DOHH2 (cell line): ENCODE measurements around the gene C16orf92.

Experiments
- EZH2phosphoT487 ChIP-seq: fragments of 200-600 bp; sonication (generic); IDR thresholded peaks from 2 replicates; pipeline ENCODE4 v1.6.1; 2017; ENCODE audit warnings: borderline replicate concordance, mild to moderate bottlenecking, antibody characterized with exemption, low read length, moderate library complexity, mixed read lengths
- TF ChIP-seq, protein P1 (sequence below): fragments of 200-600 bp; sonication (generic); IDR thresholded peaks from one replicate; pipeline ENCODE4 v1.5.1; 2014; ENCODE audit warnings: antibody characterized with exemption, mild to moderate bottlenecking, low read depth, low read length; ENCODE audit not compliant: poor library complexity, severe bottlenecking

DNA sequence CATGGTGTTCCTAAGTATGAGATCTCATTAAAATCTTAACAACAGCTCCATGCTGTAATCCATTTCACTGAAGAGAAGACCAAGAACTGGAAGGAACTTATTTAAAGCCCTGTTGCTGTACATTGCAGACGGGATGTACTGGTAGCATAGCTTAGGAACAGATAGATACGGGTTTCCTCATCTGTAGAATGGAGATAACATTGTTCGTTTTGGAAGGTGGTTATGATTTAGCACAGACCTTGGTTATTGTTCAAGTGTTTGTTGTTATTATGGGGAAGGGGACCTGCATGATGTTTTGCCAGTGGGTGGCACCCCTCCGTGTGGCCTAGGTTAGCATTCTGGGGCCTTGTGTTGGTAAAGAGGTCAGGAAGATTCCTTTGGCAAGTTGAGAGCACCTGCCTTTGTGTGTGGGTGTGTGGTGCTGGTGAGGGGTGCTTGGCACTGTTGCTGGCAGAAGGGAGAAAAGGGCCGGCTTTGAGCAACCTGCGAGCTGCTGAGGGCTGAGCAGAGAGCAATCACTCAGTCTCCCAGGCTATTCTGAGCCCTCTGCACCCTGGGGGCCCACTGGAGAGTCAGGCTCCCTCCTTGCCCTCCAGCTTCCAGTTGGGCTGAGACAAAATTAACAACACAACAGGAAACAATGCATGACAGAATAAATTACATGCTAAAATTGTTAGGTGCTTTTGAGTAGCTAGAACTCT lies 47.0 kb upstream of the C16orf92 start:
- TF ChIP-seq, protein P1, sequence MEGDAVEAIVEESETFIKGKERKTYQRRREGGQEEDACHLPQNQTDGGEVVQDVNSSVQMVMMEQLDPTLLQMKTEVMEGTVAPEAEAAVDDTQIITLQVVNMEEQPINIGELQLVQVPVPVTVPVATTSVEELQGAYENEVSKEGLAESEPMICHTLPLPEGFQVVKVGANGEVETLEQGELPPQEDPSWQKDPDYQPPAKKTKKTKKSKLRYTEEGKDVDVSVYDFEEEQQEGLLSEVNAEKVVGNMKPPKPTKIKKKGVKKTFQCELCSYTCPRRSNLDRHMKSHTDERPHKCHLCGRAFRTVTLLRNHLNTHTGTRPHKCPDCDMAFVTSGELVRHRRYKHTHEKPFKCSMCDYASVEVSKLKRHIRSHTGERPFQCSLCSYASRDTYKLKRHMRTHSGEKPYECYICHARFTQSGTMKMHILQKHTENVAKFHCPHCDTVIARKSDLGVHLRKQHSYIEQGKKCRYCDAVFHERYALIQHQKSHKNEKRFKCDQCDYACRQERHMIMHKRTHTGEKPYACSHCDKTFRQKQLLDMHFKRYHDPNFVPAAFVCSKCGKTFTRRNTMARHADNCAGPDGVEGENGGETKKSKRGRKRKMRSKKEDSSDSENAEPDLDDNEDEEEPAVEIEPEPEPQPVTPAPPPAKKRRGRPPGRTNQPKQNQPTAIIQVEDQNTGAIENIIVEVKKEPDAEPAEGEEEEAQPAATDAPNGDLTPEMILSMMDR = peak; percentile 8
- TF ChIP-seq EZH2phosphoT487 = no peak
